ENCODE data around the gene HOXB4. TPM values are rescaled to one million over a fixed set of nuclear protein-coding genes. Genes with fewer than 3 reads are reported as not detected.

The HOXB4 gene
- total RNA-seq, 4 donors from 2014 or later: 0.98 to 2.8 (median 2.0) TPM

DNA sequence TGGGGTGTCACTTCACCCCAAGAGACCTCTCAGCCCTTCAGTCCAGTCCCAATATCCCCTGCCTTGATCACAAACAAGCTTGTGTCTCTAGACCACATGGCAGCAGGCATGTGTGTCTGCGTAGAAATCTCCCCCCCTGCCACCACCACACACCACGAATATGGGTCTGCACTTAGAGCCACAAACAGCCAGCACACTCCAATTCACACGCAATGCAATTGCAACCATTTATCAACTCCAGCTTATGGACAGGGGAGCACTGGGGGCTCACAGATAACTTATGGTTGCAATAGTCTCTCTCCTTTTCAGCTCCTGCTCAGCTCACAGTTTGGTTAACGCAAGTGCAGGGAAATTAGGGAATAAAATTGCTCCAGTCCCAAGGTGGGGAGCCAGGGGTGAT, 45.4 kb upstream of the HOXB4 start:
- TF ChIP-seq, protein P1, sequence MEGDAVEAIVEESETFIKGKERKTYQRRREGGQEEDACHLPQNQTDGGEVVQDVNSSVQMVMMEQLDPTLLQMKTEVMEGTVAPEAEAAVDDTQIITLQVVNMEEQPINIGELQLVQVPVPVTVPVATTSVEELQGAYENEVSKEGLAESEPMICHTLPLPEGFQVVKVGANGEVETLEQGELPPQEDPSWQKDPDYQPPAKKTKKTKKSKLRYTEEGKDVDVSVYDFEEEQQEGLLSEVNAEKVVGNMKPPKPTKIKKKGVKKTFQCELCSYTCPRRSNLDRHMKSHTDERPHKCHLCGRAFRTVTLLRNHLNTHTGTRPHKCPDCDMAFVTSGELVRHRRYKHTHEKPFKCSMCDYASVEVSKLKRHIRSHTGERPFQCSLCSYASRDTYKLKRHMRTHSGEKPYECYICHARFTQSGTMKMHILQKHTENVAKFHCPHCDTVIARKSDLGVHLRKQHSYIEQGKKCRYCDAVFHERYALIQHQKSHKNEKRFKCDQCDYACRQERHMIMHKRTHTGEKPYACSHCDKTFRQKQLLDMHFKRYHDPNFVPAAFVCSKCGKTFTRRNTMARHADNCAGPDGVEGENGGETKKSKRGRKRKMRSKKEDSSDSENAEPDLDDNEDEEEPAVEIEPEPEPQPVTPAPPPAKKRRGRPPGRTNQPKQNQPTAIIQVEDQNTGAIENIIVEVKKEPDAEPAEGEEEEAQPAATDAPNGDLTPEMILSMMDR (IDR thresholded peaks at IDR 0.05; ENCODE audit: low read depth): no peak

- TF ChIP-seq, protein P1 (IDR thresholded peaks at IDR 0.05; ENCODE audit: low read depth): no peak
These were observed 44.7 kb upstream of the HOXB4 start for GRCh38 chr17:48622857-48623256.

- TF ChIP-seq, protein P1 (IDR thresholded peaks at IDR 0.05; ENCODE audit: low read depth): no peak
These were observed 43.6 kb upstream of the HOXB4 start for GRCh38 chr17:48621410-48622392.

DNA sequence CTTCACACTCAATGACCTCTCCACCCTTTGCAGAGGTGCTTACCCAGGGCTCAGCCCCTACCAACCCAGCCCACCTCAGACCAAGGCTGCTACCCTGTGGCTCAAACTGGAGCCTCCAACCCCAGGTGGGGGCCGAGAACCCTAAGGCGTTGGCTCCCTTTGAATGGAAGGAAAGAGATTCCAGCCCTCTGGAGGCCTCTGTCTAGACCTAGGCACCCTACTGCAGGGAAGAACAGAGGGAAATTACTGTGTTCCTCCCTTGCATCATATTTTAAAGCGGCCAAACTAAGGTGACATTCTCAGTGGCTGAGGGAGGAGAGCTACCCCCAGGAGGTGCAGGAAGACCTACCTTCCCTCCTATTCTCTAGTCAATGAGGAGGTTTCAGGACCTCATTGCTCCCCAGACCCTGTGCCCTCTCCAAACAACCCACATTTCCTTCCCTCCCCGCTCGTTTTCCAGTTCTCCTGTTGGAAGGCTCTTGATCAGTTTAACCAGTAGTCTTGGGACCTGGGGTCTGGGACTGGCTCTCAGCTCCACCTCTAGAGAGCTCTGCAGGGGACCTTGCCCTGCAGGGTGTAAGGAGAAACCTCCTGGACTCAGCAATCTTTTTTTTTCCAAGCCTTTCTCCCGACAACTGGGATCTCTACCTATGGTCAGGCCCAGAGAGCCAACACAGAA, 42.5 kb upstream of the HOXB4 start:
- TF ChIP-seq, protein P1 (IDR thresholded peaks at IDR 0.05; ENCODE audit: low read depth): no peak

GRCh38 chr17:48619826-48620449, 41.8 kb upstream of the HOXB4 start:
- TF ChIP-seq, protein P1 (IDR thresholded peaks at IDR 0.05; ENCODE audit: low read depth): no peak

DNA sequence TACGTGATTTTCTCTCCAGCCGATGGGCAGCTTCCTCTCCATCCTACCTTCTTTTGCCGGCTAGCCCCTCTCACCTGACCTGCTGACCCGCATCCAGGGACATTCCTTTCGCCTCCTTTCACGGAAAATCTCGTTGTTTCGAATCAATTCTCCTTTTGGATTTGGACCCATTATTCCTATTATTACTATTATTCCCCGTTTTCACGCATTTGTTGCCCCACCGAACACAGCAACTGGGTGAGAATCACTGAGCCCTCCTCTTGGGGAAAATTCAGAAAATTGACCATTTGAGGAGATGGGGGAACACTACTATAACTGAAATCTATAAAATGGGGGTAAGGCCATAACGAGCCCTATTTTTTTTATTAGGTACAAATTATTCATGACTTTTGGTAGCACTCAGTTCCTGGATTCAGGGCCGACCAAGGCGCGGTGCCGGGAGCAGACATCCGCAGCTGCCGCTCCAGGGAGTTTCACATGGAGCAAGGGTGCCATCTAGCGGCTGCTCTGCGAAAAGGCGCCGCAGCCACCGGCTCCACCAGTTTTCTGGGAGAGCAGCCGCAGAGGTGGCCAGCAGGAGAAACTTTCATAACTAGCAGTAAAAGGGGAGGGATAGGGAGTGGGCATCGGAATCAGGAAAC, 40.2 kb upstream of the HOXB4 start:
- TF ChIP-seq, protein P1 (IDR thresholded peaks at IDR 0.05; ENCODE audit: low read depth): no peak
